Stimulated activated CD8-positive, alpha-beta memory T cell treated with anti-CD3 and anti-CD28 coated beads, Interleukin-7, amount 100 ng/mL, for 4 hours (primary cell): Measurements from ENCODE around the gene AHI1.

Source experiments
- DNase-seq, 2 donors: peaks; one replicate each; pipeline ENCODE4 v3.0.0-alpha.2; 2020; ENCODE audit warnings: low read depth in 2 of 2

AHI1 gene

DNA sequence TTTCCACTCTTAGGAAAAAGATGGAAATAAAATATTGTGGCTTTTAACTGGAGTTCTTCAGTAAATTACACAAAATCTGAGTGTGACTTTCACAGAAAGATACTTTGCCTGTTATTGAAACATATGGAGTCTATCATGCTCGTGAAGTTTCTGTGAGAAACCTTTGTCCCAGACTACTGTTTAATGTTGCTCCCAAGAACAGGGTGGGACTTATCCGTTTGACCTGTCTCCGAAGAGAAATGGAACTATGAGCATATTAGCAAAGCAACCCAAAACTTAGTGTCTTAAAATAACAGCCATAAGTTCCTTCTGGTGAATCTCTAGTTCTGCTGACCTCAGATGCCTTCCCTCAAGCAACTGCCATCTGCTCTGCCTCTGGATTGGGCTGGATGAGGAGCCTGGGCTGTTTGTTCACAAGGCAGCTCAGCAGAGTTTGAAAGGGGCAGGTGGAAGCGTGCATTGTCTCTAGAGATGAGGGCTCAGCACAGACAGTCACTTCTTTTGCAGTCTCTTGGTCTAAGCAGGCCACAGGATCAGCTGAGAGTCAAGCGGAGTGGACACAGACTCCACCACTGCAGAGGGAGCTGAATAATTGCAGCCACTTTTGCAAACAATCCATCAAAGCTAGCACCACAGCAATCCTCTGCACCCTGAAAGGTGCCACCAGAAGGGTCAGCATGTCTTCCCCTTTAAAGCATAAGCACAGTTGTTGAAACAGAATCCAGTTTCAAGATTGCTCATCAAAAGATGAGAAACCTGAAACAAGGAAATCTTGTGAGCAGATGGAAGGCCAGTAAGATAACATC is 263.7 kb downstream of the AHI1 start:
- no peak for DNase-seq
